Suprapubic skin (tissue), 4 donors: Measurements from ENCODE around the gene CD300LF. TPM values are rescaled to one million over a fixed set of nuclear protein-coding genes. Genes with fewer than 3 reads are reported as not detected.

ENCODE experiments used
- DNase-seq, 2 donors: peaks; one replicate each; pipeline ENCODE4 v3.0.0-alpha.2; 2019; ENCODE audit warnings: low spot score in 2 of 2
- H3K27ac ChIP-seq: fragments of 200-600 bp; sonication (generic); one replicate; pipeline ENCODE4 v1.5.1; 2019
- H3K27me3 ChIP-seq: fragments of 200-600 bp; sonication (generic); one replicate; pipeline ENCODE4 v1.5.1; 2019
- H3K36me3 ChIP-seq: fragments of 200-600 bp; sonication (generic); one replicate; pipeline ENCODE4 v1.5.1; 2019
- H3K4me1 ChIP-seq: fragments of 200-600 bp; sonication (generic); one replicate; pipeline ENCODE4 v1.5.1; 2019
- H3K4me3 ChIP-seq: fragments of 200-600 bp; sonication (generic); one replicate; pipeline ENCODE4 v1.5.1; 2019; ENCODE audit warnings: mild to moderate bottlenecking
- H3K9me3 ChIP-seq: fragments of 200-600 bp; sonication (generic); one replicate; pipeline ENCODE4 v1.5.1; 2019
- CTCF ChIP-seq, 2 donors: fragments of 200-600 bp in 1 of 2; fragments of 450-650 bp in 1 of 2; sonication (generic) in 1 of 2; IDR thresholded peaks; one replicate each; pipeline ENCODE4 v1.5.1; 2016 to 2019; ENCODE audit warnings: antibody characterized with exemption in 2 of 2, mild to moderate bottlenecking in 1 of 2, moderate library complexity in 1 of 2
- EP300 ChIP-seq: sonication (generic); formaldehyde crosslinking; IDR thresholded peaks from one replicate; pipeline ENCODE4 v1.6.1; 2017; ENCODE audit warnings: antibody characterized with exemption
- POLR2A ChIP-seq, 2 donors: fragments of 450-650 bp; IDR thresholded peaks; one replicate each; pipeline ENCODE4 v1.6.1; 2017; ENCODE audit warnings: antibody characterized with exemption in 2 of 2, mild to moderate bottlenecking in 2 of 2, moderate library complexity in 2 of 2
- POLR2AphosphoS5 ChIP-seq, 3 donors: sonication (generic); formaldehyde crosslinking; IDR thresholded peaks; one replicate each; pipeline ENCODE4 v1.6.1; 2017; ENCODE audit warnings: antibody characterized with exemption in 3 of 3
- WGBS: methylation state at CpG from one replicate; pipeline ENCODE4 v1.1.5; 2018; 5-methylcytosine and 5-hydroxymethylcytosine counted together
- total RNA-seq, 4 donors: library from RNA; depleted of rRNA; stranded (reverse); fragments of >200 nt; gene quantifications; one replicate each; pipeline ENCODE4 v1.1.0, GENCODE V29; 2016

Gene CD300LF
- total RNA-seq, 4 donors from 2014 or later, result not detected

- Histone ChIP-seq H3K4me1 (no peaks in the 10 kb centered on the region), H3K4me3 (no peak overlapping the region), H3K27ac (no peak overlapping the region), H3K27me3 (peaks cover 11% of the 10 kb centered on the region), H3K9me3 (no peaks in the 10 kb centered on the region), H3K36me3 (no peaks in the 10 kb centered on the region)
- DNase-seq, result no peak
- 90% methylated on average over 15 of the region's 15 CpGs for WGBS
- TF ChIP-seq CTCF (IDR thresholded peaks at IDR 0.05) (no peak), POLR2A (IDR thresholded peaks at IDR 0.05) (no peak), POLR2AphosphoS5 (IDR thresholded peaks at IDR 0.05) (no peak), EP300 (no peak)
Observed at GRCh38 chr17:74729866-74730265, 17.1 kb upstream of the CD300LF start.

- no peak overlapping the region for H3K27ac ChIP-seq
- 86% methylated on average over 2 of the region's 5 CpGs for WGBS
- H3K27me3 ChIP-seq, result peaks cover 11% of the 10 kb centered on the region
- no peaks in the 10 kb centered on the region for H3K36me3 ChIP-seq
- H3K4me3 ChIP-seq, result no peak overlapping the region
- no peak for DNase-seq
- no peaks in the 10 kb centered on the region for H3K9me3 ChIP-seq
- H3K4me1 ChIP-seq, result no peaks in the 10 kb centered on the region
- TF ChIP-seq POLR2A (IDR thresholded peaks at IDR 0.05) (no peak), POLR2AphosphoS5 (IDR thresholded peaks at IDR 0.05) (no peak), CTCF (IDR thresholded peaks at IDR 0.05) (no peak), EP300 (no peak)
Observed at GRCh38 chr17:74729368-74729767, 16.6 kb upstream of the CD300LF start.

GRCh38 chr17:74728702-74729075 lies 16.0 kb upstream of the CD300LF start:
- no peaks in the 10 kb centered on the region for H3K9me3 ChIP-seq
- no peaks in the 10 kb centered on the region for H3K36me3 ChIP-seq
- 85% methylated on average over 3 of the region's 3 CpGs for WGBS
- TF ChIP-seq CTCF (IDR thresholded peaks at IDR 0.05) (no peak), POLR2AphosphoS5 (IDR thresholded peaks at IDR 0.05) (no peak), EP300 (no peak), POLR2A (IDR thresholded peaks at IDR 0.05) (no peak)
- no peaks in the 10 kb centered on the region for H3K4me1 ChIP-seq
- no peak overlapping the region for H3K4me3 ChIP-seq
- DNase-seq, result no peak
- H3K27ac ChIP-seq, result no peak overlapping the region
- peaks cover 10% of the 10 kb centered on the region for H3K27me3 ChIP-seq

GRCh38 chr17:74728033-74728701 lies 15.4 kb upstream of the CD300LF start:
- Histone ChIP-seq H3K36me3 (no peaks in the 10 kb centered on the region), H3K4me1 (no peaks in the 10 kb centered on the region), H3K4me3 (no peak overlapping the region), H3K9me3 (no peaks in the 10 kb centered on the region), H3K27ac (no peak overlapping the region), H3K27me3 (peaks cover 8% of the 10 kb centered on the region)
- TF ChIP-seq POLR2AphosphoS5 (IDR thresholded peaks at IDR 0.05) (no peak), EP300 (no peak), CTCF (IDR thresholded peaks at IDR 0.05) (no peak), POLR2A (IDR thresholded peaks at IDR 0.05) (no peak)
- 93% methylated on average over 3 of the region's 3 CpGs for WGBS
- DNase-seq, result no peak

GRCh38 chr17:74725111-74725510 lies 12.4 kb upstream of the CD300LF start:
- no peak overlapping the region for H3K4me3 ChIP-seq
- TF ChIP-seq CTCF (IDR thresholded peaks at IDR 0.05) (no peak), POLR2AphosphoS5 (IDR thresholded peaks at IDR 0.05) (no peak), POLR2A (IDR thresholded peaks at IDR 0.05) (no peak), EP300 (no peak)
- 85% methylated on average over 3 of the region's 3 CpGs for WGBS
- no peaks in the 10 kb centered on the region for H3K27me3 ChIP-seq
- H3K4me1 ChIP-seq, result no peaks in the 10 kb centered on the region
- no peaks in the 10 kb centered on the region for H3K36me3 ChIP-seq
- DNase-seq, result no peak
- H3K9me3 ChIP-seq, result no peaks in the 10 kb centered on the region
- no peak overlapping the region for H3K27ac ChIP-seq
